DOHH2 (cell line): ENCODE results near the gene SIPA1L3.

Source experiments
- H3F3A ChIP-seq: fragments of 200-600 bp; sonication (generic), shearing (Covaris generic); 2 replicates; pipeline ENCODE4 v1.6.0; 2016; ENCODE audit warnings: antibody characterized with exemption, mild to moderate bottlenecking; ENCODE audit not compliant: control insufficient read depth, insufficient read depth
- H3K27ac ChIP-seq: fragments of 200-600 bp; sonication (generic); 2 replicates; pipeline ENCODE4 v1.5.1; 2014; ENCODE audit warnings: low read depth, mild to moderate bottlenecking, low read length, moderate library complexity
- H3K27me3 ChIP-seq: fragments of 200-600 bp; sonication (generic); 2 replicates; pipeline ENCODE4 v1.6.1; 2014; ENCODE audit warnings: mild to moderate bottlenecking, low read length, mixed read lengths; ENCODE audit not compliant: control insufficient read depth
- H3K36me3 ChIP-seq: fragments of 200-600 bp; sonication (generic); 2 replicates; pipeline ENCODE4 v1.6.1; 2014; ENCODE audit warnings: mild to moderate bottlenecking, low read length, moderate library complexity, mixed read lengths; ENCODE audit not compliant: control insufficient read depth
- H3K4me1 ChIP-seq: fragments of 200-600 bp; sonication (generic); 2 replicates; pipeline ENCODE4 v1.6.1; 2014; ENCODE audit warnings: mild to moderate bottlenecking, low read length, mixed read lengths; ENCODE audit not compliant: control insufficient read depth
- H3K4me2 ChIP-seq: fragments of 200-600 bp; sonication (generic); 2 replicates; pipeline ENCODE4 v1.6.0; 2014; ENCODE audit warnings: mild to moderate bottlenecking, low read length, moderate library complexity
- H3K4me3 ChIP-seq: fragments of 200-600 bp; sonication (generic); 2 replicates; pipeline ENCODE4 v1.5.1; 2014; ENCODE audit warnings: mild to moderate bottlenecking, low read length, mixed read lengths
- H3K79me2 ChIP-seq: fragments of 200-600 bp; sonication (generic); 2 replicates; pipeline ENCODE4 v1.6.1; 2014; ENCODE audit warnings: mild to moderate bottlenecking, low read length, mixed read lengths; ENCODE audit not compliant: control insufficient read depth
- H3K9me2 ChIP-seq: fragments of 200-600 bp; sonication (generic); replicated peaks from 2 replicates; pipeline ENCODE4 v1.6.1; 2014; ENCODE audit warnings: mild to moderate bottlenecking, low read length, mixed read lengths; ENCODE audit not compliant: control insufficient read depth
- H3K9me3 ChIP-seq: fragments of 200-600 bp; sonication (generic); 2 replicates; pipeline ENCODE4 v1.6.1; 2014; ENCODE audit warnings: antibody characterized with exemption, low read length, mixed read lengths; ENCODE audit not compliant: control insufficient read depth, insufficient read depth
- H4K20me1 ChIP-seq: fragments of 200-600 bp; sonication (generic); 2 replicates; pipeline ENCODE4 v1.6.0; 2014; ENCODE audit warnings: low read depth, mild to moderate bottlenecking, antibody characterized with exemption, low read length, moderate library complexity; ENCODE audit not compliant: control insufficient read depth, insufficient read depth
- EZH2phosphoT487 ChIP-seq: fragments of 200-600 bp; sonication (generic); IDR thresholded peaks from 2 replicates; pipeline ENCODE4 v1.6.1; 2017; ENCODE audit warnings: borderline replicate concordance, mild to moderate bottlenecking, antibody characterized with exemption, low read length, moderate library complexity, mixed read lengths
- TF ChIP-seq, protein P1 (sequence below): fragments of 200-600 bp; sonication (generic); IDR thresholded peaks from one replicate; pipeline ENCODE4 v1.5.1; 2014; ENCODE audit warnings: antibody characterized with exemption, mild to moderate bottlenecking, low read depth, low read length; ENCODE audit not compliant: poor library complexity, severe bottlenecking

Gene SIPA1L3

DNA sequence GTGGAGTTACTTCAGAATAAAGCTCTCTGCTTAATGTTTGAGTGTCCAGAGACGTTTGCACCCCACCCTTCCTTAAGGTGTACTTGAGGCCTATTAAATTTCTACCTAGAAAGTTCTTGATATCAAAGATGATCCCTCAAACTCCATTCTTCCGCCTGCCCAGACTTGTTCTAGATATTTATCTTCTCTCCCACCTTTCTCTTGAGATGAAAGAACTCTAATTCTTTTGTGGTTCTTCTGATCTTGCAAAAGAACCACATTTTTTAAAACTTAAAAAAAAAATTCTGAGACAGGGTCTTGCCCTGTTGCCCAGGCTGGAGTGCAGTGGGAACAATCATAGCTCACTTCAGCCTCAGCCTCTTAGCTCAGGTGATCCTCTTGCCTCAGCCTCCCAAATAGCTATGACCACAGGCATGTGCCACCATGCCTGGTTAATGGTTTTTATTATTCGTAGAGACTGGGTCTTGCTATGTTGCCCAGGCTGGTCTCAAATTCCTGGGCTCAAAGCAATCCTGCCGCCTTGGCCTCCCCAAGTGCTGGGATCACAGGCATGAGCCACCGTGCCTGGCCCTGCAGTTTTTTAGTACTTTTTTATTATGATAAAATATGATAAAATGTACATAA, 94.3 kb downstream of the SIPA1L3 start:
- TF ChIP-seq EZH2phosphoT487, result no peak
- TF ChIP-seq, protein P1, sequence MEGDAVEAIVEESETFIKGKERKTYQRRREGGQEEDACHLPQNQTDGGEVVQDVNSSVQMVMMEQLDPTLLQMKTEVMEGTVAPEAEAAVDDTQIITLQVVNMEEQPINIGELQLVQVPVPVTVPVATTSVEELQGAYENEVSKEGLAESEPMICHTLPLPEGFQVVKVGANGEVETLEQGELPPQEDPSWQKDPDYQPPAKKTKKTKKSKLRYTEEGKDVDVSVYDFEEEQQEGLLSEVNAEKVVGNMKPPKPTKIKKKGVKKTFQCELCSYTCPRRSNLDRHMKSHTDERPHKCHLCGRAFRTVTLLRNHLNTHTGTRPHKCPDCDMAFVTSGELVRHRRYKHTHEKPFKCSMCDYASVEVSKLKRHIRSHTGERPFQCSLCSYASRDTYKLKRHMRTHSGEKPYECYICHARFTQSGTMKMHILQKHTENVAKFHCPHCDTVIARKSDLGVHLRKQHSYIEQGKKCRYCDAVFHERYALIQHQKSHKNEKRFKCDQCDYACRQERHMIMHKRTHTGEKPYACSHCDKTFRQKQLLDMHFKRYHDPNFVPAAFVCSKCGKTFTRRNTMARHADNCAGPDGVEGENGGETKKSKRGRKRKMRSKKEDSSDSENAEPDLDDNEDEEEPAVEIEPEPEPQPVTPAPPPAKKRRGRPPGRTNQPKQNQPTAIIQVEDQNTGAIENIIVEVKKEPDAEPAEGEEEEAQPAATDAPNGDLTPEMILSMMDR, result no peak
- H3K4me2 ChIP-seq, result no peak overlapping the region
- no peaks in the 10 kb centered on the region for H4K20me1 ChIP-seq
- no peaks in the 10 kb centered on the region for H3K27me3 ChIP-seq
- H3K27ac ChIP-seq, result no peak overlapping the region
- H3K79me2 ChIP-seq, result peaks cover 52% of the 10 kb centered on the region
- H3K36me3 ChIP-seq, result peaks cover 6% of the 10 kb centered on the region; the same call in 1 of the 2 replicates
- no peaks in the 10 kb centered on the region for H3K9me3 ChIP-seq
- H3F3A ChIP-seq, result peaks cover 10% of the 10 kb centered on the region; the same call in 1 of the 2 replicates
- peaks cover 55% of the 10 kb centered on the region for H3K4me1 ChIP-seq
- no peak overlapping the region for H3K4me3 ChIP-seq
- no peaks in the 10 kb centered on the region for H3K9me2 ChIP-seq

DNA sequence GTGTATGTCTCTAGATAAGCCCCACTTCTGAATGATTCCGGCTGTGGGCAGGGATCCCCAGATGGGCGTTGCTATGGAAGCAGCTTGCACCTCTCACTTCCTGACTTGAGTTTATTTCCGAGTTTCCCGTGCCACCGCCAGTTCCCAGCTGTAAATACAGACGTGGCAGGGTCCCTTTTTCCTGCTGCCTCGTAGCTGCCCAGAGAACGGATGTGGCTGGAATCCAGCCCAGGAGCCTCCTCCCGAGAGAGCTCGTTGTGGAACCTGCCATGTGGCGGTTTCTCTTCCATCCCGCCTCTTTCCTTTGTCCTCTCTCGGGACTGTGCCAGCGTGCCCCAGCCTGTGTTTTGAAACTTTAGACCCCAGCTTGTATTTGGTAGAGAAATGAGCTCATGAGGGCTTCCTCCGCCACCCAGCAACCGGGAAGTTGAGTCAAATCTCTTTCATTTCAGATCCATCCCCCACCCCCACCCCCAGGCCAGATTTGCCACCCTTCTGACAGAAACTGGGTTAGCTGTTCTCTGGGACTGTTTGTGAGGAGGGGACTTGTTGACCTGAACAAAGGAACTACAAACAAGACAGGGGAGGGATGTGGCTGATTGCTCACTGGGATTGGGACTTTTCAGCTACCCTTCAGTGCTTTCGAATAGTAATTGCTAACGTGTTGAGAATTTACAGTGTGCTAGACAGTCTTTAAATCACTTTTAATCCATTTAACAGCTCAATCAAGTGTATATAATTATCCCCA, 96.6 kb downstream of the SIPA1L3 start:
- Histone ChIP-seq H3K79me2 (peaks cover 57% of the 10 kb centered on the region), H3K36me3 (peaks cover 9% of the 10 kb centered on the region; the same call in 1 of the 2 replicates), H3K4me3 (peak overlapping the region; percentile 62), H3K27me3 (no peaks in the 10 kb centered on the region), H3F3A (peaks cover 10% of the 10 kb centered on the region; the same call in 1 of the 2 replicates), H3K4me2 (peak overlapping the region; percentile 96), H3K27ac (peak overlapping the region; percentile 67), H3K9me3 (no peaks in the 10 kb centered on the region), H3K4me1 (peaks cover 65% of the 10 kb centered on the region), H4K20me1 (no peaks in the 10 kb centered on the region), H3K9me2 (no peaks in the 10 kb centered on the region)
- TF ChIP-seq EZH2phosphoT487, result no peak
- TF ChIP-seq, protein P1, result no peak

DNA sequence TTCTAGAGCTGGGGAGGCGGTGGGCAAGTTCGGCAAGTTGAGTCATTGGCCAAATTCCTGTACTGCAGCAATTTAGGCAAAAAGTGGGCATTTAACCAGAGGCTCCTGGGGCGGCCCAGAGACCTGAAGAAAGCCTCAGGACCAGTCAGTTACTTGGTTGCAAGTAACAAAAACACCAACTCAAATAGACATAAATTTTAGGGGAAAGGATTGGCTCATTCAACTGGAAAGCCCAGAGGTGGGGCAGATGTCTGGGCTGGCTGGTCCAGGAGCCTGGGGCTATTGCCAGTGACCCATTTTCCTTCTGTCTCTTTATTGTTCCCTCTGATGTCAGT, 97.1 kb downstream of the SIPA1L3 start:
- Histone ChIP-seq H3K4me2 (peak overlapping the region; percentile 96), H3K4me3 (peak overlapping the region; percentile 62), H3K27ac (peak overlapping the region; percentile 67), H3K9me2 (no peaks in the 10 kb centered on the region), H3K4me1 (peaks cover 66% of the 10 kb centered on the region), H4K20me1 (no peaks in the 10 kb centered on the region), H3K36me3 (peaks cover 9% of the 10 kb centered on the region; the same call in 1 of the 2 replicates), H3K9me3 (no peaks in the 10 kb centered on the region), H3K79me2 (peaks cover 58% of the 10 kb centered on the region), H3K27me3 (no peaks in the 10 kb centered on the region), H3F3A (peaks cover 10% of the 10 kb centered on the region; the same call in 1 of the 2 replicates)
- TF ChIP-seq, protein P1, result no peak
